Measurements from ENCODE around the gene SFT2D3.
"Not testable (repeated sequence)": the region's sequence is repeated elsewhere in the genome, so short reads cannot be mapped to it uniquely, and the experiment has no call there.

SFT2D3 gene

DNA sequence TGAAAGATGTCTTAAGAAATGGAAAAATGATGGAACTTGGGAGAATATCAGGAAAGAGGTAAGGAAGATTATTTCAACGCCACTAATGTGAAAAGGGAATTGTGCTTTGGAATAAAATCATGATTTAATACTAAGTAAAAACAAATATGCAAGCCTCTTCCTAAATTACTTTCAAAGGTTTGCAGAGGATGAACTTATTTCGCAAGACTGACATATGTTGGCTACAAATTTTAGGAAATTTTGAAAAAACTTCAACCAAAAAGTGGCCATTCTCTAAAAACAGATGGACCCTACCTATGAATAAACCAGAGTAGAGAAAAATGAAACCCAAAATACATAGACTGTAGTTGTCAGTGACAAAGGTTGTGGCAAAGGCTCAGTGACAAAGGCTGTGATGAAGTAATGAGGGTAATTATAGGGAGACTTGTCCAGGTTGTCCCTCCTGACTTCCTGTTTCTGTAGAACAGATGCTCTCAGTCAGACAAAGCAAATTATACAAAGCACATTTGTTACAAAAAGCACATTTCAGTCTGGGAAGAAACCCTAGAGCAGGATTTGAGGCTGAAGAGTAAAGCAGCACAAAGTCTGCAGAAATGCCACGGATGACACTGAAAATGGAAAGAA is 39.5 kb downstream of the SFT2D3 start:
- no peak for DNase-seq (ENCODE audit: low read depth in 1 of 2, low spot score in 1 of 2)

DNA sequence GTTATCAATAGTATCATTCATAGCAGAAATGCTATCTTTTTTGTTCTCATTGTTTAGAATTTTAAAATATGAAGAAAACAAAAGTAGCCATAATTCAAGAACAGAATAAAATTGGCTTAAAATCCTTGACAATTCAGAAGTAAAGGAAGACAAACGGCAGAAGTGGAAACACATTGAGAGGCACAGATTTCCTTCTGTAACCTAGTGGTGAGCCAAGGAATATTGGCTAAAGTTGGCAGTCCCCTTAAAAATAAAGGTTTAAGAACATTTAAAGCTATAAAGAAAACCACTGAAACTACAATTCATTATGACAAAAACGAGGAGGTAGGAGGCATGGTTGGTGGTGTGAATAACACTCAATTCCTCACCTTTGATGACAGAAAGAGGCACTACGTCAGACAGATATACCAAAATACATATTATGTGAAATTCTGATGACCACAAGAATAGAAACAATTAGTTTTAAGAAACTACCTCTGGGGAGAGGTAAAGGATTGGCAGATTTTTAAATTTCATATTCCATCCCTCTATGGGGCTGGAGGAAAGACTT is 42.3 kb downstream of the SFT2D3 start:
- no peak for DNase-seq (ENCODE audit: low read depth in 1 of 2, low spot score in 1 of 2)

DNA sequence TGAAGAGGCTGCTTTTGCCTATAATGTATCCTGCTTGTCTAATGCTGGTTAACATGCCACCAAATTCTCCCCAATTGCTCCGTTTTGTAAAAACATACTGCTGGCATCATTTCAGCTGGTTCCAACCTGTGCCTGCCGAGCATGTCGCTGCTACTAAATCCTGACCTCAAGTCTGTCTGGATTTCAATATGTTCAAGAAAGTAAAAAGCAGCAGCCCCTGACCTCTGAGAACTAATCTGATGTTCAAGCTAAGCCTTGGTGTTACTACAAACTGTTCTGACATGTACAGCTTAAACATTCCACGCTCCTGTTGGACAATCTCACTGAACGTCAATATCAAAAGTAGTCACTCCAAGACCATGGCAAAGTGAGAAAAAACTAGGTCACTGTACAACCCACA is 46.3 kb downstream of the SFT2D3 start:
- DNase-seq (ENCODE audit: low read depth in 1 of 2, low spot score in 1 of 2): no peak

DNA sequence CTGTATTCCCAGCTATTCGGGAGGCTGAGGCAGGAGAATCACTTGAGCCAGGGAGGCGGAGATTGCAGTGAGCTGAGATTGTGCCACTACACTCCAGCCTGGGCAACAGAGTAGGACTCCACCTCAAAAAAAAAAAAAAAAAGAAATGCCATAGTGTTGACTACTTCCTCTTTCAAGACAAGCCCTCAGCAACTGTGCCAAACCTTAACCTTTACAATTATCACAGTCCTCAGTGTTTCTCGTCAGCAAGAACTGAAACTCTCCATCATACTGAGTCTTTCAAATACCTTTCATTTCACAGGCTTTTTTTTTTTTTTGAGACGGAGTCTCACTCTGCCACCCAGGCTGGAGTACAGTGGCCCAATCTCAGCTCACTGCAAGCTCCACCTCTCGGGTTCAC is 48.2 kb downstream of the SFT2D3 start:
- DNase-seq (ENCODE audit: low read depth in 1 of 2, low spot score in 1 of 2): not testable (repeated sequence)

DNA sequence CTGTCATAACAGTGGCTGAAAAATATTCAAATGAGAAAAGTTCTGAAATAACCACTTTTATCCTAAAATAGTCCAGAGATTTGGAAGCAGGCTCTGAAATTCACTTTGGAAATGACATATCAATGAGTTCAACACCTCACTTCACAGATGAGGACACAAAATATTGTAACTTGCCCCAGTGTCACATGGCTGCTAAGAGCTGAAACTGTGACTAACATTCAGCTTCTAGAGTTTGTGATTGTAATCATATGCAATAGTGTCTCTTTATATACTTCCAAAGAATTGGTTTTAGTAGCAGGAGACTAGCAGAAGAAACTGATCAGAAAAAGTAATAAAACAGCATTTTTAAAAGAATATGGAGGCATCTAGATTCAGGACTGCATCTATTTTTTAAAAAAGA is 52.1 kb downstream of the SFT2D3 start:
- DNase-seq (ENCODE audit: low read depth in 1 of 2, low spot score in 1 of 2): no peak

DNA sequence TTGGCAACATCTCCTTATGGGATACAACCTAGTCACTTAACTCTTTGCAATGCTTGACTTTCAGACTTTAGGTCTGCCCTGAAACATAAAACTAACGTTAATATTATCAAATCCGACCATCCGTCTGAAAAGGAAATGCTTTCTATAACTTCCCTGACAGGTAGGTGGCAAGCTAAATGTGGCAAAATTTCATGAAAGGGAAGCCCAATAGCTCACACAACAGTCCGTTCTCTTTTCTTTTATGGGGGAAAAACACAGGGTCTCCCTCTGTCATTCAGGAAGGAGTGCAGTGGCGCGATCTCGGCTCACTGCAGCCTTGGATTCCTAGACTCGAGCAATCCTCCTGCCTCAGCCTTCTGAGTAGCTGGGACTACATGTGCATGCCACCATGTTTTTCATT is 52.9 kb downstream of the SFT2D3 start:
- DNase-seq (ENCODE audit: low read depth in 1 of 2, low spot score in 1 of 2): no peak

Data from activated CD4-positive, alpha-beta T cell treated with anti-CD3 and anti-CD28 coated beads, Interleukin-2, amount 50 U/mL, for 24 hours (primary cell).